ENCODE measurements around the gene TBC1D5.

DNA sequence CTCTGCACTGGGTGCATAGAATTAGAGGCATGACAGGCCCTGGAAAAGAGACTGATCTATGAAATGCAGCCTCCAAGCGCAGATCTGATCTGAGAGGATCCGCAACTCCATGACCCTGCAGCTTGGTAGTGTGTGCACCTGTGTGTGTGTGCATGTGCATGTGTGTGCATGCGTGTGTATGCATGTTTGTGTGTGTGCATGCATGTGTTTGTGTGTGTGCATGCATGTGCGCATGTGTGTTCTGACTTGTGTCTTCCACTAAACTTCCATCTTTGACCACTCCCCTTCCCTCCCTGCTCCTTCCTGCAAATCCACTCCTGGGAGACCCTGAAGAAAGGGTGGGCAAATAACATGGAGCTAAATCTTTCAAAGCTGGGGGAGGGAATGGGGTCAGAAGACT is 600.7 kb downstream of the TBC1D5 start:
- TF ChIP-seq GATA2 (IDR thresholded peaks at IDR 0.05; ENCODE audit: low read depth, low read length) (no peak), GATA3 (IDR thresholded peaks at IDR 0.05; ENCODE audit: low read depth, low read length) (no peak)
